Endodermal cell (in vitro differentiated cells): ENCODE results near the gene USP33. TPM values are rescaled to one million over a fixed set of nuclear protein-coding genes. Genes with fewer than 3 reads are reported as not detected.
A peak's percentile ranks its signal among the peaks of the same experiment; 100 is the strongest.

Source experiments
- DNase-seq: peaks from one replicate; pipeline ENCODE4 v3.0.0-alpha.2; 2017
- H3K27ac ChIP-seq: 2 replicates; pipeline ENCODE4 v1.5.1; 2013; ENCODE audit warnings: mild to moderate bottlenecking, low read depth, low read length, moderate library complexity
- H3K27me3 ChIP-seq: 2 replicates; pipeline ENCODE4 v1.6.1; 2013; ENCODE audit warnings: mild to moderate bottlenecking, low read length, moderate library complexity; ENCODE audit not compliant: insufficient read depth, control insufficient read depth, poor library complexity, severe bottlenecking
- H3K36me3 ChIP-seq: 2 replicates; pipeline ENCODE4 v1.7.0; 2013; ENCODE audit warnings: mild to moderate bottlenecking, low read length, moderate library complexity; ENCODE audit not compliant: control insufficient read depth, insufficient read depth
- H3K4me1 ChIP-seq: one replicate; pipeline ENCODE4 v1.7.0; 2013; ENCODE audit warnings: low read length; ENCODE audit not compliant: control insufficient read depth, insufficient read depth
- H3K4me3 ChIP-seq: 2 replicates; pipeline ENCODE4 v1.5.1; 2013; ENCODE audit warnings: mild to moderate bottlenecking, low read length, moderate library complexity
- H3K9ac ChIP-seq: 2 replicates; pipeline ENCODE4 v1.6.1; 2013; ENCODE audit warnings: mild to moderate bottlenecking, low read length, moderate library complexity; ENCODE audit not compliant: poor library complexity, severe bottlenecking; ENCODE audit errors: extremely low read depth
- H3K9me3 ChIP-seq: 2 replicates; pipeline ENCODE4 v1.6.1; 2013; ENCODE audit warnings: mild to moderate bottlenecking, low read length, moderate library complexity; ENCODE audit not compliant: control insufficient read depth
- H3K27ac Mint-ChIP-seq: 2 replicates; pipeline ENCODE4 v1.8.0; 2020; ENCODE audit warnings: mixed read lengths
- H3K27me3 Mint-ChIP-seq: 2 replicates; pipeline ENCODE4 v1.8.0; 2021; ENCODE audit warnings: mild to moderate bottlenecking, mixed read lengths; ENCODE audit not compliant: insufficient read depth
- H3K36me3 Mint-ChIP-seq: 2 replicates; pipeline ENCODE4 v1.8.0; 2020; ENCODE audit warnings: low read depth, mixed read lengths
- H3K4me1 Mint-ChIP-seq: 2 replicates; pipeline ENCODE4 v1.8.0; 2020; ENCODE audit warnings: mixed read lengths
- H3K4me3 Mint-ChIP-seq: 2 replicates; pipeline ENCODE4 v1.8.0; 2020; ENCODE audit warnings: mild to moderate bottlenecking, moderate library complexity, mixed read lengths
- H3K9me3 Mint-ChIP-seq: 2 replicates; pipeline ENCODE4 v1.8.0; 2020; ENCODE audit warnings: mild to moderate bottlenecking, mixed read lengths
- WGBS, 2 experiments: methylation state at CpG; one replicate each; pipeline versions ENCODE4 v1.1.5 to v1.1.7; 2013; ENCODE audit warnings: missing lambda C conversion rate in 2 of 2, mixed read lengths in 1 of 2; ENCODE audit not compliant: insufficient coverage in 1 of 2, insufficient read length in 1 of 2; 5-methylcytosine and 5-hydroxymethylcytosine counted together
- total RNA-seq, 2 donors: library from RNA; stranded (reverse); fragmentation: NEBNext Ultra II Directional in 1 of 2; extraction: Animal tissue kit (Norgen Biotek cat#: 25700) in 1 of 2; gene quantifications; 2 replicates in 1 of 2; 3 replicates in 1 of 2; pipeline ENCODE4 v1.2.1, GENCODE V29; 2021
- TF ChIP-seq, protein P1 (sequence below): fragments of 200-600 bp; sonication (generic); conservative IDR thresholded peaks from 2 replicates; pipeline ENCODE4 v1.5.0; 2021; ENCODE audit warnings: antibody characterized with exemption, mild to moderate bottlenecking

The USP33 gene
- total RNA-seq, 2 donors from 2014 or later = 61.8 to 67.6 TPM

DNA sequence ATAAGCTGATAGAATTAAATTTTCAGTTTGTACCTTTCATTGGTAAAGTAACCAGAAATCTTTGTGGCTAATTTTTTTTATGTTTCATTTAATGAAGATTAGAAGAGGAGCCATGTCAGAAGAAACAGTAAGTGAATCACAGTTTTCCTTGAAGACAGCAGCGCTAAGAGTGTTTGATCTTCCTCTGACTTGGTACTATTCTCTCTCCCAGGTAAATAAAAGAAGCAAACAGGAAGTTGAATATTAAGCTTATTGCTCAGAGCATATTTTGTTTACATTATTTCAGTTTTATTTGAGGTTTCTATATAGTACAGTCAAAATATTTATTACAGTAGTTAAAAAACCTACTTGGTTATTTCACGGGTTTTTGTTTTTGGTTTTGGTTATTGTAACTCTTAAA is 23.5 kb upstream of the USP33 start:
- Histone ChIP-seq H3K27me3 (no peaks in the 10 kb centered on the region), H3K36me3 (peaks cover 25% of the 10 kb centered on the region), H3K9ac (no peak overlapping the region), H3K27ac (no peak overlapping the region), H3K4me3 (no peak overlapping the region), H3K4me1 (no peaks in the 10 kb centered on the region), H3K9me3 (peaks cover 7% of the 10 kb centered on the region)
- H3K27ac Mint-ChIP-seq = no peak overlapping the region
- DNase-seq = no peak
- peaks cover 28% of the 10 kb centered on the region for H3K9me3 Mint-ChIP-seq
- TF ChIP-seq, protein P1, sequence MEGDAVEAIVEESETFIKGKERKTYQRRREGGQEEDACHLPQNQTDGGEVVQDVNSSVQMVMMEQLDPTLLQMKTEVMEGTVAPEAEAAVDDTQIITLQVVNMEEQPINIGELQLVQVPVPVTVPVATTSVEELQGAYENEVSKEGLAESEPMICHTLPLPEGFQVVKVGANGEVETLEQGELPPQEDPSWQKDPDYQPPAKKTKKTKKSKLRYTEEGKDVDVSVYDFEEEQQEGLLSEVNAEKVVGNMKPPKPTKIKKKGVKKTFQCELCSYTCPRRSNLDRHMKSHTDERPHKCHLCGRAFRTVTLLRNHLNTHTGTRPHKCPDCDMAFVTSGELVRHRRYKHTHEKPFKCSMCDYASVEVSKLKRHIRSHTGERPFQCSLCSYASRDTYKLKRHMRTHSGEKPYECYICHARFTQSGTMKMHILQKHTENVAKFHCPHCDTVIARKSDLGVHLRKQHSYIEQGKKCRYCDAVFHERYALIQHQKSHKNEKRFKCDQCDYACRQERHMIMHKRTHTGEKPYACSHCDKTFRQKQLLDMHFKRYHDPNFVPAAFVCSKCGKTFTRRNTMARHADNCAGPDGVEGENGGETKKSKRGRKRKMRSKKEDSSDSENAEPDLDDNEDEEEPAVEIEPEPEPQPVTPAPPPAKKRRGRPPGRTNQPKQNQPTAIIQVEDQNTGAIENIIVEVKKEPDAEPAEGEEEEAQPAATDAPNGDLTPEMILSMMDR = no peak
- peaks cover 8% of the 10 kb centered on the region for H3K4me1 Mint-ChIP-seq
- no peaks in the 10 kb centered on the region for H3K27me3 Mint-ChIP-seq
- WGBS, 2 experiments = 100% methylated on average over 1 of the region's 2 CpGs; no CpG with 5 or more reads in 1 of the 2 experiments
- no peak overlapping the region for H3K4me3 Mint-ChIP-seq
- peaks cover 44% of the 10 kb centered on the region for H3K36me3 Mint-ChIP-seq

DNA sequence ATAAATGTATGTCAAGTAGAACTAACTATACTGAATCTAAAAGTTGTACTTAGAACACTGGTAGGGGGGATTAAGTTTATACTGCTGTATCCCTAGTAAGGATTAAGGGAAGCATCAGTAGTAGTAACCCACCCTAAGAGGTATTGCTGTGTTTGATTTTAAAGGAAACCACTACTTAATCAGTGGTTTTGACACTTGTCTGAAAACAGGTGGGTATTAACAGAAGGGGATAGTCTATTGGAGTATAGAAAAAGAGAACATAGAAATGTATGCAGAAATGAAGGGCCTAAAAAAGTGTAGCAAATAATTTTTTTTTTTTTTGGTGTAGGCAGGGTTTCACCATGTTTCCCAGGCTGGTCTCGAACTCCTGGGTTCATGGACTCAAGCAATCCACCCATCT is 22.0 kb upstream of the USP33 start:
- Mint-ChIP-seq H3K9me3 (peaks cover 21% of the 10 kb centered on the region), H3K36me3 (peaks cover 33% of the 10 kb centered on the region), H3K27me3 (no peaks in the 10 kb centered on the region), H3K4me3 (no peak overlapping the region), H3K27ac (no peak overlapping the region), H3K4me1 (peaks cover 8% of the 10 kb centered on the region)
- H3K36me3 ChIP-seq = peaks cover 19% of the 10 kb centered on the region
- H3K9me3 ChIP-seq = peaks cover 7% of the 10 kb centered on the region
- H3K27me3 ChIP-seq = no peaks in the 10 kb centered on the region
- no peak overlapping the region for H3K4me3 ChIP-seq
- H3K4me1 ChIP-seq = no peaks in the 10 kb centered on the region
- TF ChIP-seq, protein P1 = no peak
- no peak for DNase-seq
- no peak overlapping the region for H3K27ac ChIP-seq
- 100% methylated on average over 1 of the region's 1 CpG; no CpG with 5 or more reads in 1 of the 2 experiments for WGBS, 2 experiments
- no peak overlapping the region for H3K9ac ChIP-seq

- Mint-ChIP-seq H3K4me1 (peaks cover 8% of the 10 kb centered on the region), H3K4me3 (peak within 1 kb of the TSS; percentile 92), H3K27ac (peak within 1 kb of the TSS; percentile 57), H3K9me3 (peaks cover 3% of the 10 kb centered on the region), H3K36me3 (peaks cover 13% of the 10 kb centered on the region), H3K27me3 (no peaks in the 10 kb centered on the region)
- H3K4me3 ChIP-seq = peak within 1 kb of the TSS; percentile 91
- peak within 1 kb of the TSS; percentile 31 for H3K9ac ChIP-seq
- TF ChIP-seq, protein P1 = no peak
- WGBS, 2 experiments = 0% methylated on average over 20 to 40 of the region's 40 CpGs
- no peak within 1 kb of the TSS for H3K27ac ChIP-seq
- peaks cover 5% of the 10 kb centered on the region for H3K9me3 ChIP-seq
- peaks cover 16% of the 10 kb centered on the region for H3K36me3 ChIP-seq
- DNase-seq = peak; percentile 95
- H3K4me1 ChIP-seq = no peaks in the 10 kb centered on the region
- no peaks in the 10 kb centered on the region for H3K27me3 ChIP-seq
Measured at GRCh38 chr1:77779529-77780281, 20.1 kb upstream of the USP33 start, which contains the start of gene MIGA1. TSS of gene MIGA1 (plus strand) at chr1:77779649. CDS start at chr1:77783253, 3,604 bp downstream.
